ENCODE data around the gene STAT5B. TPM values are rescaled to one million over a fixed set of nuclear protein-coding genes. Genes with fewer than 3 reads are reported as not detected.

Gene STAT5B
- total and polyA plus RNA-seq, 9 of the 15 experiments (the other 6 are each of a cell fraction or from before 2014, with no cell fraction given): 20.8 to 176 (median 92.4) TPM

GRCh38 chr17:42317266-42317845 lies 41.2 kb upstream of the STAT5B start (continued):
- TF ChIP-seq, protein P1, sequence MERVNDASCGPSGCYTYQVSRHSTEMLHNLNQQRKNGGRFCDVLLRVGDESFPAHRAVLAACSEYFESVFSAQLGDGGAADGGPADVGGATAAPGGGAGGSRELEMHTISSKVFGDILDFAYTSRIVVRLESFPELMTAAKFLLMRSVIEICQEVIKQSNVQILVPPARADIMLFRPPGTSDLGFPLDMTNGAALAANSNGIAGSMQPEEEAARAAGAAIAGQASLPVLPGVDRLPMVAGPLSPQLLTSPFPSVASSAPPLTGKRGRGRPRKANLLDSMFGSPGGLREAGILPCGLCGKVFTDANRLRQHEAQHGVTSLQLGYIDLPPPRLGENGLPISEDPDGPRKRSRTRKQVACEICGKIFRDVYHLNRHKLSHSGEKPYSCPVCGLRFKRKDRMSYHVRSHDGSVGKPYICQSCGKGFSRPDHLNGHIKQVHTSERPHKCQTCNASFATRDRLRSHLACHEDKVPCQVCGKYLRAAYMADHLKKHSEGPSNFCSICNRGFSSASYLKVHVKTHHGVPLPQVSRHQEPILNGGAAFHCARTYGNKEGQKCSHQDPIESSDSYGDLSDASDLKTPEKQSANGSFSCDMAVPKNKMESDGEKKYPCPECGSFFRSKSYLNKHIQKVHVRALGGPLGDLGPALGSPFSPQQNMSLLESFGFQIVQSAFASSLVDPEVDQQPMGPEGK (CRISPR knock-in tag; IDR thresholded peaks at IDR 0.05; ENCODE audit: borderline replicate concordance): no peak
- TF ChIP-seq EGR1 (conservative IDR thresholded peaks at IDR 0.05) (no peak), ZNF184 (CRISPR knock-in tag; IDR thresholded peaks at IDR 0.05) (no peak), ZC3H4 (CRISPR knock-in tag; IDR thresholded peaks at IDR 0.05; ENCODE audit: borderline replicate concordance) (no peak), CSDE1 (IDR thresholded peaks at IDR 0.05) (no peak), NFE2 (IDR thresholded peaks at IDR 0.05; ENCODE audit: low read depth) (no peak), CTBP1 (IDR thresholded peaks at IDR 0.05; ENCODE audit: borderline replicate concordance) (0 out of 2 replicates have a peak, but pooled peaks have one; percentile 22), POLR2A (conservative IDR thresholded peaks at IDR 0.05) (peak; percentile 52), ATF1 (CRISPR knock-in tag; IDR thresholded peaks at IDR 0.05) (no peak), ATF1 (tag; IDR thresholded peaks at IDR 0.05) (no peak), VEZF1 (CRISPR knock-in tag; IDR thresholded peaks at IDR 0.05) (peak; percentile 38; the same call in 1 of the 2 replicates), HDAC8 (tag; IDR thresholded peaks at IDR 0.05) (peak; percentile 19; the same call in 1 of the 2 replicates), TARDBP (IDR thresholded peaks at IDR 0.05) (no peak), RNF2 (IDR thresholded peaks at IDR 0.05) (peak; percentile 50), MTA3 (IDR thresholded peaks at IDR 0.05; ENCODE audit: borderline replicate concordance) (no peak), ZNF175 (CRISPR knock-in tag; IDR thresholded peaks at IDR 0.05; ENCODE audit: low read depth) (no peak; the same call in 1 of the 2 replicates), ZKSCAN3 (CRISPR knock-in tag; IDR thresholded peaks at IDR 0.05) (no peak), MAFK (IDR thresholded peaks at IDR 0.05; ENCODE audit: low read length) (no peak), SREBF2 (CRISPR knock-in tag; IDR thresholded peaks at IDR 0.05) (no peak), HCFC1 (IDR thresholded peaks at IDR 0.05; ENCODE audit: low read depth, low read length) (no peak), ZNF780A (CRISPR knock-in tag; IDR thresholded peaks at IDR 0.05) (no peak), ZKSCAN8 (CRISPR knock-in tag; IDR thresholded peaks at IDR 0.05) (no peak), HMBOX1 (IDR thresholded peaks at IDR 0.05) (peak; percentile 61; the same call in 1 of the 2 replicates)
- TF ChIP-seq, protein P2, sequence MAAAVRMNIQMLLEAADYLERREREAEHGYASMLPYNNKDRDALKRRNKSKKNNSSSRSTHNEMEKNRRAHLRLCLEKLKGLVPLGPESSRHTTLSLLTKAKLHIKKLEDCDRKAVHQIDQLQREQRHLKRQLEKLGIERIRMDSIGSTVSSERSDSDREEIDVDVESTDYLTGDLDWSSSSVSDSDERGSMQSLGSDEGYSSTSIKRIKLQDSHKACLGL (CRISPR knock-in tag; IDR thresholded peaks at IDR 0.05; ENCODE audit: borderline replicate concordance, poor library complexity, severe bottlenecking): peak; percentile 12
- TF ChIP-seq, protein P3, sequence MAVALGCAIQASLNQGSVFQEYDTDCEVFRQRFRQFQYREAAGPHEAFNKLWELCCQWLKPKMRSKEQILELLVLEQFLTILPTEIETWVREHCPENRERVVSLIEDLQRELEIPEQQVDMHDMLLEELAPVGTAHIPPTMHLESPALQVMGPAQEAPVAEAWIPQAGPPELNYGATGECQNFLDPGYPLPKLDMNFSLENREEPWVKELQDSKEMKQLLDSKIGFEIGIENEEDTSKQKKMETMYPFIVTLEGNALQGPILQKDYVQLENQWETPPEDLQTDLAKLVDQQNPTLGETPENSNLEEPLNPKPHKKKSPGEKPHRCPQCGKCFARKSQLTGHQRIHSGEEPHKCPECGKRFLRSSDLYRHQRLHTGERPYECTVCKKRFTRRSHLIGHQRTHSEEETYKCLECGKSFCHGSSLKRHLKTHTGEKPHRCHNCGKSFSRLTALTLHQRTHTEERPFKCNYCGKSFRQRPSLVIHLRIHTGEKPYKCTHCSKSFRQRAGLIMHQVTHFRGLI (CRISPR knock-in tag; IDR thresholded peaks at IDR 0.05): no peak

Data from K562 (cell line).